ENCODE results near the gene SPP2. TPM values are rescaled to one million over a fixed set of nuclear protein-coding genes. Genes with fewer than 3 reads are reported as not detected.

The SPP2 gene
- total RNA-seq, 1 experiment from 2014 or later = not detected

DNA sequence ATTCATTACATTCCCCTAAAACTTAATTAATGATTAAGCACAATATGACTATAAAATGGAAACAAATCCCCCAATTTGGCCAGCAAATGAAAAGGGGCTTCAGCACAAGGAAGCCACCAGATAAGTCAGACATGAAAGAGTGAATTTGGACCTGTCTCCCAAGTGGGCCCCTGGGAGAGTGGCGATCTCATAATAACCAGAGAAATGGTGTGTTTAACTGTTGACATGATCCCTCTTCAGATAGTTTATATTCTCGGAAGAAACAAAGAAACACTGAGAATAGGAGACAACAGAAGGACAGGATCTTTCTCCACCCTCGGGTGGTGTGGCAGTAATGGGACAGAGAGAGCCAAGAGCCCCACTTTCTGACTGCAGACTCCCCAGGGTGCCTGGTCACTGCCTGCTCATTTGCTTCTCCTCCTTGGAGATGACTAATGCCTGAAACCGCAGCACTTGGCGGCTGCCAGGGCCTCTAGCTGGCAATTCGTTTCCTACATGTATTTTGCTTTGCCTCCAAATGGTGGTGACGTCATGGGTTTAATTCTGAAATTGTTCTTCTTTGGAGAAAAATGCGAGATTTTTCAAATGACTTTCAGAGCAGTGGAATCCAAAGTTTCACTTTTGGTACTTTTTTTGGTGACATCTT is 46.4 kb upstream of the SPP2 start:
- no peaks in the 10 kb centered on the region; the same call in 1 of the 2 replicates for H3K27me3 Mint-ChIP-seq (ENCODE audit: low read depth)
- peaks cover 13% of the 10 kb centered on the region for H3K4me1 Mint-ChIP-seq
- H3K36me3 Mint-ChIP-seq = no peaks in the 10 kb centered on the region
- no peak for ATAC-seq
- DNase-seq (ENCODE audit: low spot score) = no peak
- H3K4me3 Mint-ChIP-seq = no peak overlapping the region
- H3K27ac Mint-ChIP-seq = no peak overlapping the region
- no peaks in the 10 kb centered on the region for H3K9me3 Mint-ChIP-seq
- POLR2A ChIA-PET = no interaction called here
- no peak for TF ChIP-seq ZNF138 (CRISPR knock-in tag; conservative IDR thresholded peaks at IDR 0.05)
- no peak for TF ChIP-seq ZBTB21 (CRISPR knock-in tag; IDR thresholded peaks at IDR 0.05; ENCODE audit: borderline replicate concordance)
- no peak for TF ChIP-seq ARID4B (CRISPR knock-in tag; IDR thresholded peaks at IDR 0.05; ENCODE audit: borderline replicate concordance)
- no peak for TF ChIP-seq ZNF263 (CRISPR knock-in tag; IDR thresholded peaks at IDR 0.05; ENCODE audit: low read depth)
- CTCF ChIA-PET = interaction anchor here (0.6 kb wide), 1 partner anchor 296 kb away, joined by 3 read pairs; no protein-coding TSS in a partner anchor

- Mint-ChIP-seq H3K9me3 (no peaks in the 10 kb centered on the region), H3K4me1 (peaks cover 13% of the 10 kb centered on the region), H3K4me3 (no peak overlapping the region), H3K27ac (no peak overlapping the region), H3K36me3 (no peaks in the 10 kb centered on the region), H3K27me3 (ENCODE audit: low read depth) (no peaks in the 10 kb centered on the region; the same call in 1 of the 2 replicates)
- ATAC-seq (no peak), DNase-seq (ENCODE audit: low spot score) (no peak)
- POLR2A ChIA-PET = no interaction called here
- TF ChIP-seq USF2 (CRISPR knock-in tag; IDR thresholded peaks at IDR 0.05) (no peak), JUN (CRISPR knock-in tag; IDR thresholded peaks at IDR 0.05) (no peak), TEAD4 (CRISPR knock-in tag; IDR thresholded peaks at IDR 0.05) (no peak), ZNF121 (CRISPR knock-in tag; IDR thresholded peaks at IDR 0.05) (no peak), PRRX2 (CRISPR knock-in tag; IDR thresholded peaks at IDR 0.05) (no peak), TEAD1 (CRISPR knock-in tag; IDR thresholded peaks at IDR 0.05) (no peak), KAT7 (CRISPR knock-in tag; IDR thresholded peaks at IDR 0.05; ENCODE audit: borderline replicate concordance) (no peak), ZNF671 (CRISPR knock-in tag; IDR thresholded peaks at IDR 0.05) (no peak), ZNF219 (CRISPR knock-in tag; IDR thresholded peaks at IDR 0.05; ENCODE audit: borderline replicate concordance) (no peak), MLX (CRISPR knock-in tag; IDR thresholded peaks at IDR 0.05) (no peak), ATF1 (CRISPR knock-in tag; IDR thresholded peaks at IDR 0.05) (no peak), SP1 (CRISPR knock-in tag; conservative IDR thresholded peaks at IDR 0.05) (no peak)
- TF ChIP-seq, protein P1, sequence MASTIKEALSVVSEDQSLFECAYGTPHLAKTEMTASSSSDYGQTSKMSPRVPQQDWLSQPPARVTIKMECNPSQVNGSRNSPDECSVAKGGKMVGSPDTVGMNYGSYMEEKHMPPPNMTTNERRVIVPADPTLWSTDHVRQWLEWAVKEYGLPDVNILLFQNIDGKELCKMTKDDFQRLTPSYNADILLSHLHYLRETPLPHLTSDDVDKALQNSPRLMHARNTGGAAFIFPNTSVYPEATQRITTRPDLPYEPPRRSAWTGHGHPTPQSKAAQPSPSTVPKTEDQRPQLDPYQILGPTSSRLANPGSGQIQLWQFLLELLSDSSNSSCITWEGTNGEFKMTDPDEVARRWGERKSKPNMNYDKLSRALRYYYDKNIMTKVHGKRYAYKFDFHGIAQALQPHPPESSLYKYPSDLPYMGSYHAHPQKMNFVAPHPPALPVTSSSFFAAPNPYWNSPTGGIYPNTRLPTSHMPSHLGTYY (CRISPR knock-in tag; IDR thresholded peaks at IDR 0.05) = no peak
- TF ChIP-seq, protein P2, sequence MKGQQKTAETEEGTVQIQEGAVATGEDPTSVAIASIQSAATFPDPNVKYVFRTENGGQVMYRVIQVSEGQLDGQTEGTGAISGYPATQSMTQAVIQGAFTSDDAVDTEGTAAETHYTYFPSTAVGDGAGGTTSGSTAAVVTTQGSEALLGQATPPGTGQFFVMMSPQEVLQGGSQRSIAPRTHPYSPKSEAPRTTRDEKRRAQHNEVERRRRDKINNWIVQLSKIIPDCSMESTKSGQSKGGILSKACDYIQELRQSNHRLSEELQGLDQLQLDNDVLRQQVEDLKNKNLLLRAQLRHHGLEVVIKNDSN (CRISPR knock-in tag; IDR thresholded peaks at IDR 0.05) = no peak
- TF ChIP-seq, protein P3, sequence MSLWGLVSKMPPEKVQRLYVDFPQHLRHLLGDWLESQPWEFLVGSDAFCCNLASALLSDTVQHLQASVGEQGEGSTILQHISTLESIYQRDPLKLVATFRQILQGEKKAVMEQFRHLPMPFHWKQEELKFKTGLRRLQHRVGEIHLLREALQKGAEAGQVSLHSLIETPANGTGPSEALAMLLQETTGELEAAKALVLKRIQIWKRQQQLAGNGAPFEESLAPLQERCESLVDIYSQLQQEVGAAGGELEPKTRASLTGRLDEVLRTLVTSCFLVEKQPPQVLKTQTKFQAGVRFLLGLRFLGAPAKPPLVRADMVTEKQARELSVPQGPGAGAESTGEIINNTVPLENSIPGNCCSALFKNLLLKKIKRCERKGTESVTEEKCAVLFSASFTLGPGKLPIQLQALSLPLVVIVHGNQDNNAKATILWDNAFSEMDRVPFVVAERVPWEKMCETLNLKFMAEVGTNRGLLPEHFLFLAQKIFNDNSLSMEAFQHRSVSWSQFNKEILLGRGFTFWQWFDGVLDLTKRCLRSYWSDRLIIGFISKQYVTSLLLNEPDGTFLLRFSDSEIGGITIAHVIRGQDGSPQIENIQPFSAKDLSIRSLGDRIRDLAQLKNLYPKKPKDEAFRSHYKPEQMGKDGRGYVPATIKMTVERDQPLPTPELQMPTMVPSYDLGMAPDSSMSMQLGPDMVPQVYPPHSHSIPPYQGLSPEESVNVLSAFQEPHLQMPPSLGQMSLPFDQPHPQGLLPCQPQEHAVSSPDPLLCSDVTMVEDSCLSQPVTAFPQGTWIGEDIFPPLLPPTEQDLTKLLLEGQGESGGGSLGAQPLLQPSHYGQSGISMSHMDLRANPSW (CRISPR knock-in tag; conservative IDR thresholded peaks at IDR 0.05; ENCODE audit: low read depth) = no peak
- CTCF ChIA-PET = no interaction called here
These were observed 45.4 kb upstream of the SPP2 start for GRCh38 chr2:234005126-234005525.

Measured in WTC11 (cell line).